ENCODE data around the gene IL36A. TPM values are rescaled to one million over a fixed set of nuclear protein-coding genes. Genes with fewer than 3 reads are reported as not detected.

Gene IL36A
- total and polyA plus RNA-seq, 2 donors (not counting 3 experiments of a cell fraction or from before 2014, with no cell fraction given), result not detected

GRCh38 chr2:112996635-112997034 is 8.6 kb upstream of the IL36A start:
- no TSS peak for BruUV-seq (replicated peaks)
- no peaks in the 10 kb centered on the region for H3K79me2 ChIP-seq (ENCODE audit: control insufficient read depth, insufficient read depth, low read length)
- peaks cover 2% of the 10 kb centered on the region for H3K9me3 ChIP-seq (replicated peaks; ENCODE audit: control insufficient read depth, insufficient read depth, low read length)
- H3K4me2 ChIP-seq (ENCODE audit: insufficient read depth, low read length), result no peak overlapping the region
- intact Hi-C loops (cut with micrococcal nuclease), result no loop called here
- H4K20me1 ChIP-seq (replicated peaks; ENCODE audit: control insufficient read depth, extremely low read depth, insufficient read depth, low read length), result no peaks in the 10 kb centered on the region
- FAIRE-seq (no peak), DNase-seq (ENCODE audit: low read depth, low spot score) (no peak)
- H3K27me3 ChIP-seq (ENCODE audit: control insufficient read depth in 2 of 2, insufficient read depth in 2 of 2, low read length in 2 of 2), result no peaks in the 10 kb centered on the region
- no peak overlapping the region for H2AFZ ChIP-seq (ENCODE audit: low read depth, low read length)
- H3K9me1 ChIP-seq (replicated peaks; ENCODE audit: control insufficient read depth, extremely low read depth, insufficient read depth, low read length), result no peaks in the 10 kb centered on the region
- dilution Hi-C loops (cut with MboI; ENCODE audit: extremely low pct_ligation_motif_present, low sequenced_read_pairs), result no loop called here
- H3K9ac ChIP-seq (replicated peaks; ENCODE audit: extremely low read depth, insufficient read depth, low read length), result no peak overlapping the region
- CTCF ChIA-PET, result no interaction called here
- no peaks in the 10 kb centered on the region for H3K4me1 ChIP-seq (ENCODE audit: control insufficient read depth, extremely low read depth, insufficient read depth, low read length)
- no peak overlapping the region for H3K27ac ChIP-seq (ENCODE audit: insufficient read depth, low read depth, low read length)
- POLR2A ChIA-PET, result no interaction called here
- TF ChIP-seq MYC (IDR thresholded peaks at IDR 0.05; ENCODE audit: low read depth, low read length), result no peak
- TF ChIP-seq POLR2AphosphoS5 (IDR thresholded peaks at IDR 0.05; ENCODE audit: insufficient read depth, low read depth, low read length), result no peak
- TF ChIP-seq CTCF (IDR thresholded peaks at IDR 0.05; ENCODE audit: extremely low read depth in 1 of 2, insufficient read depth in 1 of 2, low read depth in 1 of 2, low read length in 2 of 2), result no peak
- TF ChIP-seq POLR2A (IDR thresholded peaks at IDR 0.05; ENCODE audit: low read depth, low read length), result no peak
- TF ChIP-seq EZH2 (IDR thresholded peaks at IDR 0.05; ENCODE audit: borderline replicate concordance, low read depth, low read length, severe bottlenecking), result no peak
- no peaks in the 10 kb centered on the region for H3K36me3 ChIP-seq (ENCODE audit: control insufficient read depth in 2 of 2, extremely low read depth in 1 of 2, insufficient read depth in 2 of 2, low read length in 2 of 2)
- H3K4me3 ChIP-seq (replicated peaks in 1 of 3; ENCODE audit: insufficient read depth in 1 of 3, low read depth in 1 of 3, low read length in 3 of 3), result no peak overlapping the region

DNA sequence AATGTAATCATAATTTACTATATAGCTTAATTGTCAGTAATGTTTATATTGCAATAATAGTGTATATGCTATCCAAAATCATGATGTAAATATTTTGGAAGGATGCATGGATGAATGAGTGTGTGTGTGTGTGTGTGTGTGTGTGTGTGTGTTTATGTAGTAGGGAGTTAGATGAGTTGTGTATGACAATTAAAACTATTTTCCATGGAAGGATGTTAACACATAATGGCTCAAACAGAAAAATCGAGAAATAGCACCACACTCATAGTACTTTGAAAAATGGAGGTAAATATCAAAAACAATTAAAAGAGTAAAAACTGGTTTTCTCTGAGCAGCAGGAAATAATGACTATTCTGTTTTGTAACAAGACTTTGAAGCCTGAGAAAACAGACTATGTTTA is 8.1 kb upstream of the IL36A start:
- intact Hi-C loops (cut with micrococcal nuclease) (no loop called here), dilution Hi-C loops (cut with MboI; ENCODE audit: extremely low pct_ligation_motif_present, low sequenced_read_pairs) (no loop called here)
- no peaks in the 10 kb centered on the region for H3K4me1 ChIP-seq (ENCODE audit: control insufficient read depth, extremely low read depth, insufficient read depth, low read length)
- ChIA-PET CTCF (no interaction called here), POLR2A (no interaction called here)
- no peak overlapping the region for H3K9ac ChIP-seq (replicated peaks; ENCODE audit: extremely low read depth, insufficient read depth, low read length)
- no peak overlapping the region for H3K4me2 ChIP-seq (ENCODE audit: insufficient read depth, low read length)
- H3K79me2 ChIP-seq (ENCODE audit: control insufficient read depth, insufficient read depth, low read length), result no peaks in the 10 kb centered on the region
- no peaks in the 10 kb centered on the region for H4K20me1 ChIP-seq (replicated peaks; ENCODE audit: control insufficient read depth, extremely low read depth, insufficient read depth, low read length)
- H3K27me3 ChIP-seq (ENCODE audit: control insufficient read depth in 2 of 2, insufficient read depth in 2 of 2, low read length in 2 of 2), result no peaks in the 10 kb centered on the region
- TF ChIP-seq MYC (IDR thresholded peaks at IDR 0.05; ENCODE audit: low read depth, low read length), result no peak
- no peak for TF ChIP-seq POLR2A (IDR thresholded peaks at IDR 0.05; ENCODE audit: low read depth, low read length)
- TF ChIP-seq GATA2 (IDR thresholded peaks at IDR 0.05; ENCODE audit: insufficient read depth, insufficient read length, low read depth, low read length), result no peak
- no peak for TF ChIP-seq EZH2 (IDR thresholded peaks at IDR 0.05; ENCODE audit: borderline replicate concordance, low read depth, low read length, severe bottlenecking)
- TF ChIP-seq JUN (IDR thresholded peaks at IDR 0.05; ENCODE audit: borderline replicate concordance, insufficient read depth, insufficient read length, low read depth), result no peak
- TF ChIP-seq, protein P1, sequence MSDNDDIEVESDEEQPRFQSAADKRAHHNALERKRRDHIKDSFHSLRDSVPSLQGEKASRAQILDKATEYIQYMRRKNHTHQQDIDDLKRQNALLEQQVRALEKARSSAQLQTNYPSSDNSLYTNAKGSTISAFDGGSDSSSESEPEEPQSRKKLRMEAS (IDR thresholded peaks at IDR 0.05; ENCODE audit: insufficient read depth, insufficient read length), result no peak
- TF ChIP-seq POLR2AphosphoS5 (IDR thresholded peaks at IDR 0.05; ENCODE audit: insufficient read depth, low read depth, low read length), result no peak
- TF ChIP-seq CTCF (IDR thresholded peaks at IDR 0.05; ENCODE audit: extremely low read depth in 1 of 2, insufficient read depth in 1 of 2, low read depth in 1 of 2, low read length in 2 of 2), result no peak
- TF ChIP-seq FOS (IDR thresholded peaks at IDR 0.05; ENCODE audit: borderline replicate concordance, insufficient read depth, low read length), result no peak
- H3K4me3 ChIP-seq (replicated peaks in 1 of 3; ENCODE audit: insufficient read depth in 1 of 3, low read depth in 1 of 3, low read length in 3 of 3), result no peak overlapping the region
- H3K36me3 ChIP-seq (ENCODE audit: control insufficient read depth in 2 of 2, extremely low read depth in 1 of 2, insufficient read depth in 2 of 2, low read length in 2 of 2), result no peaks in the 10 kb centered on the region
- no peaks in the 10 kb centered on the region for H3K9me1 ChIP-seq (replicated peaks; ENCODE audit: control insufficient read depth, extremely low read depth, insufficient read depth, low read length)
- BruUV-seq (replicated peaks), result no TSS peak
- peaks cover 2% of the 10 kb centered on the region for H3K9me3 ChIP-seq (replicated peaks; ENCODE audit: control insufficient read depth, insufficient read depth, low read length)
- DNase-seq (ENCODE audit: low read depth, low spot score), result no peak
- no peak for FAIRE-seq
- H2AFZ ChIP-seq (ENCODE audit: low read depth, low read length), result no peak overlapping the region
- H3K27ac ChIP-seq (ENCODE audit: insufficient read depth, low read depth, low read length), result no peak overlapping the region

All from endothelial cell of umbilical vein (primary cell).